Measurements from ENCODE around the gene SLC41A3.

Gene SLC41A3

DNA sequence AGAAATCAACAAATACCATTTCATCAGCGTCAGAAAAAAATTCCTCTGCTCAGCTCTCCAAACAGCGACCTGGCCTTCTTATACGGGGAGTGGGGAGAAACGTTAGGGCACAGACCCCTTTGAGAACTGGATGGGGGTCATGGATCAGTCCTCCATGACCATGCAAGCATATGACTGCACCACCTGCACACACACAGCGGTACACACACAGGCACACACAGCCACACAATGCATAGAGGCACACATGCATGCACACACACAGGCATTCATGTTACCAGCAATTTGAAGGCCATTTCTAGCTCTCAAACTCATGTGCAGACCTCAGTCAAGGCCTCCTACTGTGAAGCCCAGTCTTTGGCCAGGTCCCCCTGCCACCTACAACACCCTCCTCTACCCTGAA is 50.2 kb downstream of the SLC41A3 start:
- no peak for DNase-seq (ENCODE audit: low read depth, low spot score)
- no peak overlapping the region for H3K27ac ChIP-seq

DNA sequence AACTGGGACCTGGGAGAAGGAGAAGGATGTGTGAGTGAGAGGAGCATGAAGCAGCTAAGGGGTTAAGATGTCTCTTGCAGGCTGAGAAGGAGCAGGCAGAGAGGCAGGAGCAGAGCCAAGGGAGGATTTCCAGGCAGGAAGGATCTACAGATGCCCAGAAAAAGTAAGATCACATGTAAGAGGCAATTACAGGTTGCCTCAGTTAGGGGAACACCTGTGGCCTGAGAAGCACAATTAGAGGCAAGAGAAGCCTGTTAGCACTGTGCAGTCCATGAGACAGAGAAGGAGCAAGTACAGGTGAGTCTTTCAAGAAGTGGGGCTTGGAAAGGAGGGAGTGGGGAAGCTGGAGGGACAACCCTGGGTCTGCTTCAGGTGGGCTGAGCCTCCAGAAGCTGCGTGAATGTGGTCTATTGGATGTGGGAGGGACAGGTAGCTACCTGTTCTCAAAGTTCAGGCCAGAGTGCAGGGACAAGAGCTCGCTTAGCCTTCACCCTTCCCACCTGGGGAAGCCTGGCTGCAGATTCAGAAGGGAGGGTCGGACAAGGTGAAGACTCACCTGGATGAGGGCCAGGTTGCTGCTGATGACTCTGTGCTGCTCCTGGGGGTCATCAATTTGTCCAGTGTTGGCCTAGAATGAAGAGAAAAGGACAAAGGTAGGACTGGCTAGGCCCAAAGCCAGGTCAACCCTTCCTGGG is 50.7 kb downstream of the SLC41A3 start:
- no peak overlapping the region for H3K27ac ChIP-seq
- DNase-seq (ENCODE audit: low read depth, low spot score) = no peak

DNA sequence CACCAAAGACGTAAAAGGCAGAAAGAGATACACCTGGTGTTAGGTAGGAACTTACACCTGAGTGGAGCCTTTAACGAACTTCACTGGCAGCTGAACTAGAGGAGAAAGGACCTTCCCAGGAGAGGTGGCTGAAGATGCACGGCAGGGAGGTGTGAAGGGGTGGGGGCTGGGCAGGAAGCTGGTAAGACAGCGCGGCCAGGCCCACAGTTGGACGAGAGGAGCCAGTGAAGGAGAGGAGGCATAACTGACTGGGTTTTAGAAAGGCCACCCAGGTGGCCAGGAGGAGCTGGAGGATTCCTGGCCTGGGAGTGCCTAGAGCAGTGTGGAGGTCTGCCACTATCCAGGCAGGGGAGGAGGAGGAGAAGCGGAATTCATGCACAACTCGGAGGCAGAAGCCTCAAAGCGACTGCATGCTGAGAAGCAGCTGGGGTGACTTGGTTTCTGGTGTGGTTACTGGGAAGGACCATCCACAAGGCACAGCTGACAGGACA is 51.9 kb downstream of the SLC41A3 start:
- DNase-seq (ENCODE audit: low read depth, low spot score) = no peak
- no peak overlapping the region for H3K27ac ChIP-seq

DNA sequence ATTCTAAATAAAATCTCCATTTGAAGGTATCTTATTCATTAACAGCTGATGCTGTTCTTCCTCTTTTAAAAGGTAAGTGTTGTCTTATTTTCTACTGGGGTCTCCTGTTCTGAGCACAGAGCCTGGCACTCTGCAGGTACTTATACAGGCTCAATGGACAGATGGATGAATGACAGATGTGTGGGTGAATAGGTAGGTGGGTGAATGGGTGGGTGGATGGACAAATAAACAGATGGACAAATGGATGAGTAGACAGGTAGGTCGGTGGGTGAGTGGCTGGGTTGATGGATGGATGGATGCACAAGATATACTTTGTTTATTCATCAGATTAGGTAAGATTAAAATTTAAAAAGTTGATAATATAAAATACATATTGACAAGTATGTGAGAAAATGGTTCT is 53.5 kb downstream of the SLC41A3 start:
- no peak overlapping the region for H3K27ac ChIP-seq
- no peak for DNase-seq (ENCODE audit: low read depth, low spot score)

DNA sequence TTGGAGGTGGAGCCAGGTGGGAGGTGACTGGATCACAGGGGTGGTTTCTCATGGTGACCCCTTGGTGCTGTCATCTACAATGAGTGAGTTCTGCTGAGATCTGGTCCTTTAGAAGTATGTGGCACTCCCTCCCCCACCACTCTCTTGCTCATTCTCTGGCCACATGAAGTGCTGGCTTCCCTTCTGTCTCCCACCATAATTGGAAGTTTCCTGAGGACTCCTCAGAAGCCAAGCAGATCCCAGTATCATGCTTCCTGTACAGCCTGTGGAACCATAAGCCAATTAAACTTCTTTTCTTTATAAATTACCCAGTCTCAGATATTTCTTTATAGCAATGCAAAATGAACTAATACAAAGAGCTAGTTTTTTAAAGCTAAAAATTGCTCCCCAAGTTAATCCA is 54.7 kb downstream of the SLC41A3 start:
- DNase-seq (ENCODE audit: low read depth, low spot score) = no peak
- no peak overlapping the region for H3K27ac ChIP-seq

DNA sequence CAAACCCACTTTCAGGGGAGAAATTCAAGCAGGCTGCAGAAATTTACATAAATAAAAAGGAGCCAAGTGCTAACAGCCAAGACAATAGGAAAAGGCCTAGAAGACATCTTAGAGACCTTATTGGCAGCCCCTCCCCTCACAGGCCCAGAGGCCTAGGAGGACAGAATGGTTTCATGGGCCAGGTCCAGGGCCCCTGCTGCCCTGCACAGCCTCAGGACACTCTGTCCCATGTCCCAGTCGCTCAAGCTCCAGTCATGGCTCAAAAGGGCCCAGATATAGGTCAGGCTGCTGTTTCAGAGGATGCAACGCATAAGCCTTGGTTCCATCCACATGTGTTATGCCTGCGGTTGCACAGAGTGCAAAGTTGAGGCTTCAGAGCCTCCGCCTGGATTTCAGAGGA is 55.8 kb downstream of the SLC41A3 start:
- no peak overlapping the region for H3K27ac ChIP-seq
- no peak for DNase-seq (ENCODE audit: low read depth, low spot score)

DNA sequence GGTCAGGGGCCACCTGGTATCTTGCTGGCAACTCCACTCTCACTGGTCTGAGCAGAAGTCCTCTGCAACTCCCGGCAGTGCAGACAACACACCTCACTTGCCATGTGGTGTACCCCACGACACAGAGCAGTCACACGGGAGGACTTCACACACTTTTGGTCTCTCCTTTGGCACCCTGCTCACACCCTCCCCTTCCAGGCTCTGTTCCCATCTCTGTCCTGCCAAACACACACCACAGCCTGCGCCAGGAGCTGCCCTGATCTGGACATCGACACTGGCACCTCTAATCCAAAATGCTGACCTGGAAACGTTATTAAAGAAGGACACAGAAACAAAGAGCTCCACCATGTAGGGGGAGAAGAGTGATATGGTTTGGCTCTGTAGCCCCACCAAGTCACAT is 57.2 kb downstream of the SLC41A3 start:
- DNase-seq (ENCODE audit: low read depth, low spot score) = no peak
- H3K27ac ChIP-seq = no peak overlapping the region

DNA sequence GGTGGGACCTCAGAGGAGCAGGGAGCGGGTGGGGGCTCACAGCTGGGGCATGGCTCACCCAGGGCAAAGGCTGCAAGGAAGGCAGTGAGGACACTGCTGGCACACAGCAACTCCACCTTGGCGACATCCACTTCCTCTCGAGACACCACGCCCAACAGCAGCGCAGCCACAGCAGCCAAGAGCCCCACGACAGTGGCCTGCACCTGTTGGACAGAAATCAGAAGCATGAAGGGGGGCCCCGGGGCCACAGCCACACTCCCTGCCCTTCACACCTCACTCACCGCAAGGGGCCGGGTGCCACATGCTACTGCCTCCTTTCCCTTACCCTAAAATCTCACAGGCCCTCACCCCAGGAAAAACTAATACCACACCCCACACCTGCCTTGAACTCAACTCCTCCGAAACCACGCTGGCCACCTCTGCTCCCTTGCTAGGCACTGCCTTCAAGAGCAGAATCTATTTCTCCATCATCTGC is 57.6 kb downstream of the SLC41A3 start:
- DNase-seq (ENCODE audit: low read depth, low spot score) = no peak
- no peak overlapping the region for H3K27ac ChIP-seq

GRCh38 chr3:126025862-126026261 is 58.1 kb downstream of the SLC41A3 start:
- no peak for DNase-seq (ENCODE audit: low read depth, low spot score)
- no peak overlapping the region for H3K27ac ChIP-seq

DNA sequence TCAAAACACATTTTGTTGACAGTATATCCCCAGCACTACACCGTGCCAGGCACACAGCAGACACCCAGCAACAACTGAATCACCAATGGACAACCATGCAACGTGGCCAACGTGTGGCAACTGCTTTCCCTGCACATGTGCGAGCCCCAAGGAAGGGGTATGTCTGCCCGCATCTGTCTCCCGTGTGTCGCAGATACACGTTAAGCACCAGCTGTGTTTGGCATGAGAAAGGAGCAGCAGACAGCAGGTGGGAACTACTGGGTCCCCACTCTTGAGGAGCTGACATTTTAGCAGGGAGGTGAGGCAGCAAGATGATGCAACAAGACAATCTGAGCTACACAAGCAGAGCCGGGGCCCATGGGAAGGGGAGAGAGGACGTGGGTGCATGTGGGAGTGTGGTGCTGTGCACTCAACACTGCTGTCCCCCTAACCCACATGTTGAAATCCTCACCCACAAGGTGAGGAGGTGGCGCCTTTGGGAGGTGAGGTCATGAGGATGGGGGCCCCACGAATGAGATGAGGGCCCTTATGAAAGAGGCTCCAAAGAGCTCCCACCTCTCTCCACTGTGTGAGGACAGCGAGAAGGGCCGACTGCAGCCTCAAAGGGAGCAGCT is 58.7 kb downstream of the SLC41A3 start:
- H3K27ac ChIP-seq = no peak overlapping the region
- DNase-seq (ENCODE audit: low read depth, low spot score) = no peak

DNA sequence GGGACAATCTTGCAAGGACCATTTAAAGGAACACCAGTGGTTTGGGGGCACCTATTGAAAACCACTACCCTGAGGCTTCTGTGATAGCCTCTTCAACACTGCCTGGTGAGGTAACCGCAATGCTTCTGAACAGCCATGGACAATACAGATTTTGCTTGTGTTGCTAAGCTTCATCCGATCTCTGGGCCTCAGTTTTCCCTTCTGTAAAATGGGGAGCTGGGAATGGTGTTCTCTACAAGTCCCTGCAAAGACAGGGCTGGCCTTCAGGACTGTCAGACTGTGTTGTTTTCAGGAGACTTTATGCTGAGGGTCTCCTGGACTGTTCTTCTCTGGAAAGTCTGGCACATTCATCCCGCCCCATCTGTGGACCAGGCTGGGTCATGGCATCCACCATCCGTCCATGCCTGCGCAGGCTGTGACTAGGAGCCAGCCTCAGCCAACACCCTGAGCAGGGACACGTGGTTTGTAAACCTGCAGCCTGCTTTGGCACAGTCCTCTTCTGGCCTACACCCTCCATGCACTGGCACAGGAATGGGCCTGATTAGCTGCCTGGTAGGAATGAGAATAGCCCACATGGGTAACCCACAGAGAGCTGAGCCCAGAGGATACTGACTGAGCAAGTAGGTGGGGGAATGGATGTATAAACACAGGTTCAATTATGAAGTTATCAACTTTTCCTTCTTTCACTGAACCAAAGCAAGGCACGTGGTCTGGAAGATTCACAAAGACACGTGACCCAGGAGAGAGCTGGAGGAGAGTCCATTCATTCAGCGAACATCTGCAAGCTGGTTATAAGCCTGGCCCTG is 59.7 kb downstream of the SLC41A3 start:
- DNase-seq (ENCODE audit: low read depth, low spot score) = no peak

DNA sequence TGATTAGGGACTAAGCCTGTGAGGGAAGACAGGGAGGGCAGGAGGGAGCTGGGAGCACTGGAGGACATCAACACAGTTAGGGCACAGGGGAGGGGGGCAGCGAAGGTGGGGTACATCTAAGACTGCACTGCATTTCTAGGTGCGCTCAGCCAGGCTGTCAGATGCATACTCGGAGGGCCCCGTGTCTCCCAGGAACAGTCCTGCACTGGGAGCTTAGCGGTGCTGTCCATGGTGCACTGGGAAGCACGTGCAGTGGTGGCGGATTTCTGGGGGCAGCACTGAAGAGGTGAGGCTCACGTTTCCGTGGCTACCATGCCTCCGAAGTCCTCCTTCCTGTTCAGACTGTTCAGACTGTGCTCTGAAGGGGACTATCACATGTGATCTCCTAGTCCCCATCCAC is 60.5 kb downstream of the SLC41A3 start:
- H3K27ac ChIP-seq = no peak overlapping the region

More for the DNA sequence above, 59.7 kb downstream of the SLC41A3 start:
- H3K27ac ChIP-seq = no peak overlapping the region

GRCh38 chr3:126022741-126023359 is 61.1 kb downstream of the SLC41A3 start:
- H3K27ac ChIP-seq = no peak overlapping the region
- no peak for DNase-seq (ENCODE audit: low read depth, low spot score)

More for the DNA sequence above, 60.5 kb downstream of the SLC41A3 start:
- DNase-seq (ENCODE audit: low read depth, low spot score) = no peak

GRCh38 chr3:126021702-126022101 is 62.2 kb downstream of the SLC41A3 start:
- DNase-seq (ENCODE audit: low read depth, low spot score) = no peak
- no peak overlapping the region for H3K27ac ChIP-seq

DNA sequence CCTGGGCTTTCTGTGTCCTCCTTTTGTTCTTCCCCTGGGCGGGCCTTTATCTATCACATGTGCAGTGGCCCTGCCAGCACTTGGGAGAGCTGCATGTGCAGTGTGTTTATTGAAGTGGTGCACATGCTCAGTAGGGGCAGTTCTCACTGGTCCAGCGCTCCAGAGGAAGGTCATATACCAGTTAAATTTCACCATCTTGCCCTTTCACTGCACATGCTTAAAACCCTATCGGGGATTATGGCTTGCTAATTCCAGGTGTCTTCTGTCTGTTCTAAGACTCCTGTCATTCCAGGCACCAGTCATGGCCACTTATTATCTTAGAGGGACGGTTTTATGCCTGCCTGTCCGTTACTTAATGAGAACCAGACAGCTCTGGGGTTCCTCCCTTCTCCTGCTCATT is 62.7 kb downstream of the SLC41A3 start:
- H3K27ac ChIP-seq = no peak overlapping the region
- no peak for DNase-seq (ENCODE audit: low read depth, low spot score)

DNA sequence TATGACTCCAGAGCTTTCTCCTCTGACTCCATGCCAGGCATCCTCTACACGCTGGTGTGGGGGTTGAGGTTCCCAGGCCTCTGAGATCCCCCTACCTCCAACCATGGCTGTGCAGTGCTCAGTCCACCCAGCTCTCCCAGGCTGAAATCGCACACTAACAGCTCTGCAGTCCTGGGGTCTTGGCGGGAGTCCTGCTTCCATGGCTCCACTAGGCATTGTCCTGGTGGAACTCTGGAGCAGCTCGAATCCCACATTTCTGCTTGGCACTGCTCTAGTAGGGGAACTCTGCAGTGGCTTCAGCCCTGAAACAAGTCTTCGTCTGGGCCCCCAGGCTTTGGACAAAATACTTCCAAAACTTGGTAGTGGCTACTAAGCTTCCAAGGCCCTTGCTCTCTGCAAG is 64.2 kb downstream of the SLC41A3 start:
- no peak for DNase-seq (ENCODE audit: low read depth, low spot score)

DNA sequence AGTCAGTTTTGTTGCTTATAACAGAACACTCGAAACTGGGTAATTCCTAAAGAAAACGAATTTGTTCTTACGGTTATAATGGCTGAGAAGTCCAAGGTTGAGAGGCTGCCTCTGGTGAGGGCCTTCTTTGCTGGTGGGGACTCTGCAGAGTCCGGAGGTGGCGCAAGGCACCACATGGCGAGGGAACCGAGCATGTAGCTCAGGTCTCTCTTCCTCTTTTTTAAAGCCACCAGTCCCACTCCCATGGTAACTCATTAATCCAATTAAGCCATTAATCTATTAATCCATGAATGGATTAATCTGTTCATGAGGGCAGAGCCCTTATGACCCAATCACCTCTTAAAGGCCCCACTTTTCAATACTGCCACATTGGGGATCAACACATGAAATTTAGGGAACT is 64.9 kb downstream of the SLC41A3 start:
- no peak overlapping the region for H3K27ac ChIP-seq
- no peak for DNase-seq (ENCODE audit: low read depth, low spot score)

More for the DNA sequence above, 64.2 kb downstream of the SLC41A3 start:
- no peak overlapping the region for H3K27ac ChIP-seq

GRCh38 chr3:126018545-126018944 is 65.4 kb downstream of the SLC41A3 start:
- DNase-seq (ENCODE audit: low read depth, low spot score) = no peak
- no peak overlapping the region for H3K27ac ChIP-seq

- no peak overlapping the region for H3K27ac ChIP-seq
- DNase-seq (ENCODE audit: low read depth, low spot score) = no peak
Observed at GRCh38 chr3:126017362-126017761, 66.6 kb downstream of the SLC41A3 start.

DNA sequence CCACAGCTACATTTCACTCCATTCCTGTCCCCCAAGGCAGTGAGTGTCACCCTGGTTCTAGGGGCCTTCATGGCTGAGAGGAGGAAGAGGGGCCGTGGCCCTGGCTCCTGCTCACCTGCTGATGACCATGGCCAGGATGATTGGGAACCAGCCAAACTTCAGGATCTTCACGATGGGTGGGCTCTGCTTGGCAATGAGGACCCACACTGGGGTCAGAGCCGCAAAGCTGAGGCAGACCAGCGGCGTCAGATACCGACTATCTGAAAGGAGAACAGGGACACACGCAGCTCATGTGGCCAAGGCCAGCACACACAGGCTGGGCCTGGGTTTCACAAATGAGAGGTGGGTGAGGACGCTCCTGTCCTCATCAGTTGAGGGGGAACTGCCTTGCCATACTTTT is 67.3 kb downstream of the SLC41A3 start:
- DNase-seq (ENCODE audit: low read depth, low spot score) = no peak
- no peak overlapping the region for H3K27ac ChIP-seq

DNA sequence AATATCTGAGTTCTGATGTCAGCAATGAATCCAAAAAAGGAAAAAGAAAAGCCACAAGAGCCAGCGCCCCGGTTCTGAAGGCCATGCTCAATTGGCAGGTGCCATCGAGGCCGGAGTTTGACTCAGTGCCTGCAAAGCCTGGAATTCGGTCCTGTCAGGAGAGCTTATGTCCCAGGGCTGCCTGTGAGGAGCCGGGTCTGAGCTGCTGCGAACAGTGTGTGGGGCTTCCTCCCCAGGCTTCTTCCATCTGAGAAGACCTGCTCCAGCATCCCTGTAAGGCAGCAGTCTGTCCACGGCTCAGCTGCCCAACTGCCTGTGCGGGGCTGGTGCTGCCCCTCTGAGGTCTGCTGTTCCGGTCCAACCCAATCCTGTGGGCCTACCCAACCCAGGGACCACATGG is 68.8 kb downstream of the SLC41A3 start:
- no peak for DNase-seq (ENCODE audit: low read depth, low spot score)
- H3K27ac ChIP-seq = no peak overlapping the region

Data from epithelial cell of prostate (primary cell).